ENCODE measurements around the gene ABO.

GRCh38 chr9:133278161-133279114 lies 3.4 kb upstream of the ABO start:
- TF ChIP-seq CTCF (IDR thresholded peaks at IDR 0.05; ENCODE audit: low read depth, low read length, missing input control) (no peak), EGR1 (IDR thresholded peaks at IDR 0.05; ENCODE audit: low read depth in 2 of 2) (no peak), ATF3 (IDR thresholded peaks at IDR 0.05) (no peak), NR2F2 (IDR thresholded peaks at IDR 0.05) (no peak), SP1 (IDR thresholded peaks at IDR 0.05) (no peak), RAD21 (IDR thresholded peaks at IDR 0.05) (no peak), MAX (IDR thresholded peaks at IDR 0.05) (no peak)
